ENCODE measurements around the gene SNRPA.
A peak's percentile ranks its signal among the peaks of the same experiment; 100 is the strongest.

DNA sequence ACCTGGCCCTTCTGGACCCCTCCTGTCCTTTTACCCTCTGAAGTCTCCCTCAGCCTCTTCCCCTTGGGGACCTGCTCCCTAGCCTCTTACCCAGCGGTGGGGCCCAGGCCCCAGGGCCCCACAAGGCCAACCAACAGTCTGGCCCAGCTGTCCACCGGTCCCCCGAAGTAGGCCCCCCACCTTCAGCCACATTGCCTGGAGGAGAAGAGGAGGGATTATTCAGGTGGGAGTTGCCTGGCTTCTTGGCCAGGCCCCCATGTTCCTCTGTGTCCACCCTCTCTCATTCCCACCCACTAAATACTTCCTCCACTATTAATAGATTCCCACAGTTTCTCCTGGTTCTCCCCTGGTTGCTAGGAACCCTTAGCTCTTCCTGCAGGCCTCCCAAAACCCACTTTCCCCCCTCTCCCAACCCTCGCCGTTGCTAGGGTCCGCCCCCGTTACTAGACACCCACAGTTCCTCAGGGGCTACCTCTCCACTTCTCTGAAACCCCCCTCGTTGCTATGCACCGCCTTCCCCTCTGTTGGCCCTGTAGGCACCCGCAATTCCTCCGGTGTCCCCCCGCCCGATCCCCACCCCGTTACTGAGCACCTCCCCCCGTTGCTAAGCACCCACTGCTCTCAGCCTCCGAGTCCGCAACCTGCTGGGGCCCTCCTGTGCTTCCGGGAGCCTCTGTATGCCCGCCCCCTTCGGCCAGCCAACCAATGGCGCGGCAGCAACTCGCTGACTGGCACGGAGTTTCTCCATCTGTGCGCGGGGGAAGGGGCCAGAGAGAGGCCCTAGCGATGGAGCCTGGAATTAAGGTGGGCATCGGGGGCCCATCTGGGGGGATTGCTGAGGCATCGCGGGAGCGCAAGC lies 36.3 kb upstream of the SNRPA start:
- TF ChIP-seq POLR2A (IDR thresholded peaks at IDR 0.05) (no peak), CTCF (IDR thresholded peaks at IDR 0.05) (peak in 3 of 4 experiments; percentile 18 to 23 (median 23))
